ENCODE data around the gene SPHK2.

Gene SPHK2

DNA sequence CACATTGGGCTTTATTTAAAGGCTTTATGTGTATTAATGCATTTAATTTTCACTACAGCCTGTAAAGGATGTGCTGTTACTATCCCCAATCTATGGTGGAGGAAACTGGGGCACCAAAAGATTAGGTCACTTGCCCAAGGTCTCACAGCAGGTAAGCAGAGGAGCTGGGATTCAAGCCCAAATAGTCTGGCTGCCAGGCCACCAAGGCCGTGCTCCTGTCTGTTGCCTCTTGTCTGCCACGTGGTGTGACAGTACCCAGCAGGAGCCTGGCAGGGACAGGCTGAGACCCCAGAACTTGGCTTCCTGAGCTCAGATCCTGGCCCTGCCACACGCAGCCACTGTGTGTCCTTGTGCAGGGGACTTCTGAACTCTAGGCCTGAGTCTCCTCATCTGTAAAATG is 49.0 kb downstream of the SPHK2 start:
- Histone ChIP-seq H3K36me3 (ENCODE audit: control insufficient read depth, insufficient read depth, low read length) (no peaks in the 10 kb centered on the region), H4K8ac (ENCODE audit: low read depth, low read length) (no peak overlapping the region), H3K4me1 (ENCODE audit: control insufficient read depth, low read depth, low read length) (no peaks in the 10 kb centered on the region), H2BK120ac (ENCODE audit: low read depth, low read length) (no peak overlapping the region), H3K79me2 (ENCODE audit: control insufficient read depth, insufficient read depth, low read length) (no peaks in the 10 kb centered on the region), H2BK15ac (replicated peaks; ENCODE audit: low read depth) (no peak overlapping the region), H3K56ac (ENCODE audit: low read length) (no peak overlapping the region), H3K4ac (ENCODE audit: low read depth, low read length) (no peak overlapping the region), H4K5ac (ENCODE audit: low read length) (no peak overlapping the region), H3K79me1 (ENCODE audit: low read length) (no peaks in the 10 kb centered on the region), H3K23ac (ENCODE audit: low read length) (no peak overlapping the region), H3K27ac (ENCODE audit: low read depth, low read length) (no peak overlapping the region), H2BK5ac (ENCODE audit: low read length) (no peak overlapping the region), H2AK5ac (ENCODE audit: low read length) (no peak overlapping the region), H3K18ac (ENCODE audit: low read length) (no peak overlapping the region), H3K9ac (ENCODE audit: low read length) (no peak overlapping the region), H3K27me3 (ENCODE audit: insufficient read depth, low read length, poor library complexity) (no peaks in the 10 kb centered on the region), H3K4me2 (ENCODE audit: low read length) (no peak overlapping the region), H3K4me3 (ENCODE audit: low read length) (no peak overlapping the region)
- no CpG with 5 or more reads among the region's 3 CpGs for WGBS (ENCODE audit: extremely low coverage, insufficient coverage, low lambda C conversion rate)
- DNase-seq = no peak

DNA sequence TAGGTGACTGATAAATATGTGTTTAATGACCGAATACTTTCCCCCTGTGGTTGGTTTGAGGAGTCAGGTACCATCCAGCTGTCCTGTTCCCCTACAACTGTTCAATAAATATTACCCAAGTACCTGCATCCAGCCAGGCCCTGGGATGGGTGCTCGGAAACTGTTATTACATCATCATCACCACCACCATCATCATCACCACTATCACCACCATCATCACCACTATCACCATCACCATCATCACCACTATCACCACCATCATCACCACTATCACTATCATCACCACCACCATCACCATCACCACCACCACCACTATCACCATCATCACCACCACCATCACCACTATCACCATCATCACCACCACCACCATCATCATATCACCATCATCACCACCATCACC is 49.5 kb downstream of the SPHK2 start:
- no peak overlapping the region for H3K9ac ChIP-seq (ENCODE audit: low read length)
- H3K4me2 ChIP-seq (ENCODE audit: low read length) = no peak overlapping the region
- H3K27me3 ChIP-seq (ENCODE audit: insufficient read depth, low read length, poor library complexity) = no peaks in the 10 kb centered on the region
- H3K27ac ChIP-seq (ENCODE audit: low read depth, low read length) = no peak overlapping the region
- no peaks in the 10 kb centered on the region for H3K79me2 ChIP-seq (ENCODE audit: control insufficient read depth, insufficient read depth, low read length)
- no peak overlapping the region for H3K4me3 ChIP-seq (ENCODE audit: low read length)
- no peak overlapping the region for H2AK5ac ChIP-seq (ENCODE audit: low read length)
- H4K5ac ChIP-seq (ENCODE audit: low read length) = no peak overlapping the region
- no peaks in the 10 kb centered on the region for H3K4me1 ChIP-seq (ENCODE audit: control insufficient read depth, low read depth, low read length)
- H2BK15ac ChIP-seq (replicated peaks; ENCODE audit: low read depth) = no peak overlapping the region
- no peak overlapping the region for H3K23ac ChIP-seq (ENCODE audit: low read length)
- H4K8ac ChIP-seq (ENCODE audit: low read depth, low read length) = no peak overlapping the region
- no peak overlapping the region for H3K4ac ChIP-seq (ENCODE audit: low read depth, low read length)
- H2BK120ac ChIP-seq (ENCODE audit: low read depth, low read length) = no peak overlapping the region
- H2BK5ac ChIP-seq (ENCODE audit: low read length) = no peak overlapping the region
- DNase-seq = no peak
- no peak overlapping the region for H3K18ac ChIP-seq (ENCODE audit: low read length)
- no peaks in the 10 kb centered on the region for H3K79me1 ChIP-seq (ENCODE audit: low read length)
- H3K56ac ChIP-seq (ENCODE audit: low read length) = no peak overlapping the region
- no peaks in the 10 kb centered on the region for H3K36me3 ChIP-seq (ENCODE audit: control insufficient read depth, insufficient read depth, low read length)
- WGBS (ENCODE audit: extremely low coverage, insufficient coverage, low lambda C conversion rate) = no CpG with 5 or more reads among the region's 2 CpGs

DNA sequence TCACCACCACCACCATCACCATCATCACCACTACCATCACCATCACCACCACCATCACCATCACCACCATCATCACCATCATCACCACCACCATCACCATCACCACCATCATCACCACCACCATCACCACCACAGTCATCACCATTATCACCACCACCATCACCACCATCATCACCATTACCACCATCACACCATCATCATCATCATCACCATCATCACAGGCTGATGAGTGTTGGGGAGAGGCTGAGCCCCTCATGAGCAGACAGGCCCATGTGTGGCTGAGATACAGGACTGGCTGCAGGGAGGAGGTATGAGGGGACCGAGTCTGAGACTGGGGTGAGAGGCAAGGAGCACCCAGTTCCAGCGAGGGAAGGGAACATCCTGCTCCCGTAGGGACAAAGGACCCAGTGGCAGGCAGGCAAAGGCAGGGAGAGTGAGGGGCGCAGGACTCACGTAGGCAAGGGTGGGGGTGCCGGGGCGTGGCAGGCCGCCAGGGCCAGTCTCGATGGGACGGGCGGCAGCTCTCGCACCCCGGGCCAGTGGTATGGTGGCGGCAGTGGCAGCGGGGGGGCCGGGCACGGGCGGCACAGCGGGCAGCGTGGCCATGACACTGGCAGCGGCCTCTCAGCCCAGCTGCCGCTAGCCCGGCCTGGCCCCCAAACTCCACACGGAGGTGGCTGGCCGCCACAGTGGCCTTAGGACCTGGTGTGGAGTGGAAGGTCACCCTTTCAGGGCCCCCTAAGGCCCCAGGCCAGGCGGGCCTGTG is 50.8 kb downstream of the SPHK2 start:
- Histone ChIP-seq H3K4ac (ENCODE audit: low read depth, low read length) (no peak overlapping the region), H3K56ac (ENCODE audit: low read length) (no peak overlapping the region), H3K27ac (ENCODE audit: low read depth, low read length) (no peak overlapping the region), H3K79me1 (ENCODE audit: low read length) (no peaks in the 10 kb centered on the region), H2BK5ac (ENCODE audit: low read length) (no peak overlapping the region), H2BK15ac (replicated peaks; ENCODE audit: low read depth) (no peak overlapping the region), H3K4me1 (ENCODE audit: control insufficient read depth, low read depth, low read length) (no peaks in the 10 kb centered on the region), H3K18ac (ENCODE audit: low read length) (no peak overlapping the region), H4K8ac (ENCODE audit: low read depth, low read length) (no peak overlapping the region), H3K4me3 (ENCODE audit: low read length) (no peak overlapping the region), H2AK5ac (ENCODE audit: low read length) (no peak overlapping the region), H3K79me2 (ENCODE audit: control insufficient read depth, insufficient read depth, low read length) (no peaks in the 10 kb centered on the region), H4K5ac (ENCODE audit: low read length) (no peak overlapping the region), H3K4me2 (ENCODE audit: low read length) (no peak overlapping the region), H3K23ac (ENCODE audit: low read length) (no peak overlapping the region), H3K27me3 (ENCODE audit: insufficient read depth, low read length, poor library complexity) (no peaks in the 10 kb centered on the region), H2BK120ac (ENCODE audit: low read depth, low read length) (no peak overlapping the region), H3K36me3 (ENCODE audit: control insufficient read depth, insufficient read depth, low read length) (no peaks in the 10 kb centered on the region), H3K9ac (ENCODE audit: low read length) (no peak overlapping the region)
- WGBS (ENCODE audit: extremely low coverage, insufficient coverage, low lambda C conversion rate) = no CpG with 5 or more reads among the region's 26 CpGs
- no peak for DNase-seq

DNA sequence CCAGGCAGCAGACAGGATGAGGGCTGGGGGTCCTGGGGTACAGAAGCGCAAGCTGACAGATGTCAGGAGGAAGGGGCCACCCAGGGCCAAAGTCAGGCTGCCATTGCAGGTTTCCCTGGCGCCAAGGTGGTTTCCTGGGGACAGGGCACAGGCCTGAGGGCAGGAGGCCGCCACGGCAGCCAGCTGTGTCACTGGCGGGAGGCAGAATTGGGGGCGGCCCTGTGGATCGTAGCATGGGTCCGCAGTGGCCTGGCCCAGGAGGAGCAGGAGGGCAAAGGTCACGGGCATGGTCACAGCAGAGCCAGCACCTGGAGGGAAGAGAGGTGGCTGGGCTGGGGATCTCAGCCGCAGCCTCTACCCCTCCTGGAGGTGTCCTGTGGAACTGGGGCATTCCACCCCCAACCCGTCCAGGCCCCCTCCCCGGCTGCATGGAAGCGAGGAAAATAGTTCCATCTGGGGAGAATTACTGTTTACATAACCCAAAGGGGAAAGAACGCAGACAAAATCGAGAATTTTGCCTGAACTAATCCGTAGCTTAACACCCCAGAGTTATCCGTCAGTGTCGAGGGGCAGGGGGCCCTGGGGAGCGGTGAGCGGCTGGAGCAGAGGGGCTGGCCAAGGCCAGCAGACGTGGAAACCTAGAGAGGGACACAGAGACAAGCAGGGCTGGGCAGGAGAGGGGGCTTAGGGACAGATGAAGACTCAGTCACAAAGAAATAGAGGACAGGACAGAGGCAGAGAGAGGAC is 51.6 kb downstream of the SPHK2 start:
- H3K27me3 ChIP-seq (ENCODE audit: insufficient read depth, low read length, poor library complexity) = no peaks in the 10 kb centered on the region
- no peak overlapping the region for H2BK15ac ChIP-seq (replicated peaks; ENCODE audit: low read depth)
- no peak overlapping the region for H4K5ac ChIP-seq (ENCODE audit: low read length)
- no peak overlapping the region for H2AK5ac ChIP-seq (ENCODE audit: low read length)
- no peak overlapping the region for H3K9ac ChIP-seq (ENCODE audit: low read length)
- H3K4me3 ChIP-seq (ENCODE audit: low read length) = no peak overlapping the region
- no peak overlapping the region for H2BK120ac ChIP-seq (ENCODE audit: low read depth, low read length)
- H2BK5ac ChIP-seq (ENCODE audit: low read length) = no peak overlapping the region
- H3K4me1 ChIP-seq (ENCODE audit: control insufficient read depth, low read depth, low read length) = no peaks in the 10 kb centered on the region
- no peak for DNase-seq
- H3K79me1 ChIP-seq (ENCODE audit: low read length) = no peaks in the 10 kb centered on the region
- H3K18ac ChIP-seq (ENCODE audit: low read length) = no peak overlapping the region
- WGBS (ENCODE audit: extremely low coverage, insufficient coverage, low lambda C conversion rate) = no CpG with 5 or more reads among the region's 21 CpGs
- no peak overlapping the region for H3K23ac ChIP-seq (ENCODE audit: low read length)
- no peak overlapping the region for H3K27ac ChIP-seq (ENCODE audit: low read depth, low read length)
- no peak overlapping the region for H3K4ac ChIP-seq (ENCODE audit: low read depth, low read length)
- no peaks in the 10 kb centered on the region for H3K36me3 ChIP-seq (ENCODE audit: control insufficient read depth, insufficient read depth, low read length)
- no peak overlapping the region for H3K4me2 ChIP-seq (ENCODE audit: low read length)
- H3K56ac ChIP-seq (ENCODE audit: low read length) = no peak overlapping the region
- H3K79me2 ChIP-seq (ENCODE audit: control insufficient read depth, insufficient read depth, low read length) = no peaks in the 10 kb centered on the region
- no peak overlapping the region for H4K8ac ChIP-seq (ENCODE audit: low read depth, low read length)

DNA sequence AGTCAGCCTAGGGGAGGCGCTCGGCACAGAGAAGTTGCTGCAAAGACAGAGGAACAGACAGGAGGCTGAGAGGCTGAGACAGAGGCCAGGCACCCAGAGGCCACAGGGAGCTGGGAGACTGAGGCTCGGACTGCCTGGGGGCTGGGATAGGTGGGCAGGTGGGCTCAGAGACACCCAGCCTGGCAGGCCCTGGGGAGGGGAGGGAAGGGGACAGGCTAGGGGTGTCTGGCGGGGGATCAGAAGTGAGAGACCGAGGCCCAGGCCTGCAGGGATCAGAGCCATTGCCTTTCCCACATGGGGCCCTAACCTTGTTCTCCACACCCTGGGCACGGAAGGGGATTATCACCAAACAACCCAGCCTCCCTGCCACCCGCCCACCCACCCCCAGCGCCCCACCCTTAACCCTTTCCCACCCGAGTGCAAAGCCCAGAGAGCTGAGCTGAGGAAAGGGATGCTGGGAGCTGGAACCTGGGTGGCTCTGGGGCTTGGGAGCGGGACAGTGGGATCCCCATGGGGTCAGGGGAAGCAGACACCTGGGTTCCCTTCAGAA is 52.2 kb downstream of the SPHK2 start:
- Histone ChIP-seq H3K36me3 (ENCODE audit: control insufficient read depth, insufficient read depth, low read length) (no peaks in the 10 kb centered on the region), H3K79me2 (ENCODE audit: control insufficient read depth, insufficient read depth, low read length) (no peaks in the 10 kb centered on the region), H3K18ac (ENCODE audit: low read length) (no peak overlapping the region), H3K4me2 (ENCODE audit: low read length) (no peak overlapping the region), H2BK120ac (ENCODE audit: low read depth, low read length) (no peak overlapping the region), H2BK15ac (replicated peaks; ENCODE audit: low read depth) (no peak overlapping the region), H3K4me1 (ENCODE audit: control insufficient read depth, low read depth, low read length) (no peaks in the 10 kb centered on the region), H3K4ac (ENCODE audit: low read depth, low read length) (no peak overlapping the region), H3K4me3 (ENCODE audit: low read length) (no peak overlapping the region), H2AK5ac (ENCODE audit: low read length) (no peak overlapping the region), H4K5ac (ENCODE audit: low read length) (no peak overlapping the region), H4K8ac (ENCODE audit: low read depth, low read length) (no peak overlapping the region), H3K9ac (ENCODE audit: low read length) (no peak overlapping the region), H3K79me1 (ENCODE audit: low read length) (no peaks in the 10 kb centered on the region), H3K27me3 (ENCODE audit: insufficient read depth, low read length, poor library complexity) (no peaks in the 10 kb centered on the region), H2BK5ac (ENCODE audit: low read length) (no peak overlapping the region), H3K56ac (ENCODE audit: low read length) (no peak overlapping the region), H3K23ac (ENCODE audit: low read length) (no peak overlapping the region), H3K27ac (ENCODE audit: low read depth, low read length) (no peak overlapping the region)
- no CpG with 5 or more reads among the region's 10 CpGs for WGBS (ENCODE audit: extremely low coverage, insufficient coverage, low lambda C conversion rate)
- DNase-seq = no peak
